CD4-positive, alpha-beta memory T cell (primary cell): ENCODE data around the gene SMOC1. TPM values are rescaled to one million over a fixed set of nuclear protein-coding genes. Genes with fewer than 3 reads are reported as not detected.

ENCODE experiments used
- CTCF ChIA-PET: fragments of 350-600 bp; sonication (Branson Sonifier 250); formaldehyde crosslinking; loops from one replicate; lab custom pipeline; 2021; ENCODE audit warnings: inconsistent platforms; ENCODE audit not compliant: partially characterized antibody; lab: Charles Lee
- POLR2A ChIA-PET: fragments of 350-600 bp; sonication (Branson Sonifier 250); formaldehyde crosslinking; loops from one replicate; lab custom pipeline; 2021; ENCODE audit not compliant: partially characterized antibody; lab: Charles Lee
- DNase-seq, 5 donors: peaks; one replicate each; pipeline versions ENCODE4 v3.0.0 to v3.0.0-alpha.2; 2020 to 2022; ENCODE audit warnings: mixed read lengths in 1 of 5
- H3K27ac ChIP-seq: one replicate; pipeline ENCODE4 v1.7.0; 2013; ENCODE audit warnings: low read depth, low read length
- H3K27me3 ChIP-seq: 2 replicates; pipeline ENCODE4 v1.7.0; 2013; ENCODE audit warnings: mild to moderate bottlenecking, low read length, moderate library complexity; ENCODE audit not compliant: insufficient read depth
- H3K36me3 ChIP-seq: 2 replicates; pipeline ENCODE4 v1.7.0; 2013; ENCODE audit warnings: mild to moderate bottlenecking, low read length, moderate library complexity; ENCODE audit not compliant: insufficient read depth
- H3K4me1 ChIP-seq: 2 replicates; pipeline ENCODE4 v1.7.0; 2013; ENCODE audit warnings: mild to moderate bottlenecking, low read length, moderate library complexity; ENCODE audit not compliant: insufficient read depth
- H3K4me3 ChIP-seq, 2 donors: one replicate each; pipeline ENCODE4 v1.7.0; 2013; ENCODE audit warnings: low read length in 2 of 2, mild to moderate bottlenecking in 1 of 2
- H3K9me3 ChIP-seq, 2 donors: one replicate each; pipeline ENCODE4 v1.7.0; 2013; ENCODE audit warnings: low read length in 2 of 2, control low read depth in 1 of 2; ENCODE audit not compliant: control insufficient read depth in 1 of 2
- H3K27ac Mint-ChIP-seq, 7 donors: one replicate each; pipeline ENCODE4 v1.8.0; 2020 to 2021; ENCODE audit warnings: mixed read lengths in 7 of 7, mild to moderate bottlenecking in 6 of 7, inconsistent platforms in 3 of 7, moderate library complexity in 3 of 7
- H3K27me3 Mint-ChIP-seq, 2 donors: one replicate each; pipeline ENCODE4 v1.8.0; 2020 to 2021; ENCODE audit warnings: mixed read lengths in 2 of 2
- H3K36me3 Mint-ChIP-seq, 2 donors: one replicate each; pipeline ENCODE4 v1.8.0; 2020 to 2021; ENCODE audit warnings: mixed read lengths in 2 of 2, inconsistent platforms in 1 of 2, mild to moderate bottlenecking in 1 of 2
- H3K4me1 Mint-ChIP-seq, 4 donors: one replicate each; pipeline ENCODE4 v1.8.0; 2020 to 2021; ENCODE audit warnings: mixed read lengths in 4 of 4, mild to moderate bottlenecking in 1 of 4
- H3K4me3 Mint-ChIP-seq, 8 donors: one replicate each; pipeline ENCODE4 v1.8.0; 2020 to 2021; ENCODE audit warnings: mixed read lengths in 8 of 8, mild to moderate bottlenecking in 7 of 8, moderate library complexity in 6 of 8, inconsistent platforms in 3 of 8
- H3K9me3 Mint-ChIP-seq, 8 donors: one replicate each; pipeline ENCODE4 v1.8.0; 2020 to 2021; ENCODE audit warnings: mixed read lengths in 8 of 8, mild to moderate bottlenecking in 5 of 8, inconsistent platforms in 3 of 8, moderate library complexity in 1 of 8
- intact Hi-C: fragments of 100-400 bp; cut with micrococcal nuclease; formaldehyde crosslinking; loops from one replicate; pipeline ENCODE4 v1.15.1; 2023
- polyA plus RNA-seq, 2 donors: library from polyadenylated mRNA; unstranded; fragments of 300-500 nt; fragmentation: Illumina TruSeq; gene quantifications; one replicate each; pipeline ENCODE4 v1.2.3, GENCODE V29; 2021
- total RNA-seq, 2 experiments: library from RNA; stranded (reverse); gene quantifications; one replicate each; pipeline ENCODE4 v1.2.3, GENCODE V29; 2021

SMOC1 gene
- total and polyA plus RNA-seq, 4 experiments from 2014 or later: not detected

DNA sequence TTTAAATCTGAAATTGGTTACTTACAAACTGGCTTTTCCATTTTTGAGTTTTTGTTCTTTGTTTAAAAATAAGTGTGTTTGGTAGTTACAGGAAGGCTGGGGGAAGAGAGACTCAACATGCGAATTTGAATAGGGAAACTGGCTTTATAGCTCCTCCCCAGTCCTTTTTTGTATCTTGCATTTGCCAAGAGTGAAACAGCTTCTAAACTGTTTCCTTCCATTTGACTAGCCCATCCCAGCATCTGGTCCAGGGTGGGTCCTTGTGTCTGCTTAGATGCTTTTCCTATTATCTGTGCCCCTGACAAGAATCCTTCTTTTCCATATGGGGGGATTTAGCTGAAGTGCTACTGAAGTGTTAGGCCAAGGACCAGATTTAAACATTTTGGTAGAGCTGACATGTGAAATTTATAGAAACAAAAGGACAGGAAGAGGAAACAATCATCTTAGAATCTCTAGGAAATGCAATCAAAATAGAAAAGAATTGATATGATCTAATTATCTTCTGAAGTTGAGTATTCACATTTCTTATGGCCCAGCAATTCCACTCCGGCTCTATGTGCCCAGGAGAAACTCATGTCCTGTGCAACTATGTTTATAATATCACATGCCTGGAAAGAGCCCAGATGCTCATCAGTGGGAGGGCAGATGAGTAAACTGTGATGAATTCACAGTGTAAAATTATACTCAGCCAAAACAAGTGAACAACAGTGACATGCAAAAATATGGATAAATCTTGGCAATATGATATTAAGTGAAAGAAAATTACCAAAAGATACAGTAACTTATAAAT, 7.4 kb downstream of the SMOC1 start:
- H3K9me3 ChIP-seq: no peaks in the 10 kb centered on the region
- no peaks in the 10 kb centered on the region for H3K27me3 ChIP-seq
- no peaks in the 10 kb centered on the region for H3K36me3 ChIP-seq
- H3K27ac ChIP-seq: no peak overlapping the region
- Mint-ChIP-seq H3K27ac (no peak overlapping the region), H3K27me3 (peaks cover 25 to 32% of the 10 kb centered on the region in 2 donors), H3K4me3 (no peak overlapping the region), H3K9me3 (peaks cover 0 to 4% (median 0%) of the 10 kb centered on the region in 8 donors), H3K36me3 (no peaks in the 10 kb centered on the region), H3K4me1 (no peaks in the 10 kb centered on the region)
- intact Hi-C loops: no loop called here
- H3K4me1 ChIP-seq: no peaks in the 10 kb centered on the region
- CTCF ChIA-PET: no interaction called here
- POLR2A ChIA-PET: no interaction called here
- H3K4me3 ChIP-seq: no peak overlapping the region
- no peak for DNase-seq

GRCh38 chr14:69887740-69888657, 8.8 kb downstream of the SMOC1 start:
- no peak for DNase-seq
- no peak overlapping the region for H3K4me3 Mint-ChIP-seq
- H3K36me3 ChIP-seq: no peaks in the 10 kb centered on the region
- H3K9me3 ChIP-seq: no peaks in the 10 kb centered on the region
- no peaks in the 10 kb centered on the region for H3K4me1 ChIP-seq
- no peaks in the 10 kb centered on the region for H3K4me1 Mint-ChIP-seq
- H3K9me3 Mint-ChIP-seq: peaks cover 0 to 4% (median 0%) of the 10 kb centered on the region in 8 donors
- H3K27me3 ChIP-seq: no peaks in the 10 kb centered on the region
- ChIA-PET CTCF (no interaction called here), POLR2A (no interaction called here)
- intact Hi-C loops: no loop called here
- H3K36me3 Mint-ChIP-seq: no peaks in the 10 kb centered on the region
- H3K27me3 Mint-ChIP-seq: peaks cover 18 to 28% of the 10 kb centered on the region in 2 donors
- H3K27ac Mint-ChIP-seq: peak overlapping the region in 1 of 7 donors; percentile 33
- no peak overlapping the region for H3K4me3 ChIP-seq
- H3K27ac ChIP-seq: no peak overlapping the region

GRCh38 chr14:69891422-69891821, 12.2 kb downstream of the SMOC1 start:
- H3K4me3 Mint-ChIP-seq: no peak overlapping the region
- CTCF ChIA-PET: no interaction called here

GRCh38 chr14:69895109-69895508, 15.9 kb downstream of the SMOC1 start:
- Mint-ChIP-seq H3K4me3 (no peak overlapping the region), H3K4me1 (no peaks in the 10 kb centered on the region), H3K27me3 (peaks cover 13 to 24% of the 10 kb centered on the region in 2 donors), H3K36me3 (no peaks in the 10 kb centered on the region), H3K27ac (no peak overlapping the region), H3K9me3 (peaks cover 0 to 35% (median 24%) of the 10 kb centered on the region in 8 donors)
- H3K36me3 ChIP-seq: no peaks in the 10 kb centered on the region
- ChIA-PET CTCF (no interaction called here), POLR2A (no interaction called here)
- no peaks in the 10 kb centered on the region for H3K27me3 ChIP-seq
- H3K27ac ChIP-seq: no peak overlapping the region
- H3K9me3 ChIP-seq: no peaks in the 10 kb centered on the region
- no peaks in the 10 kb centered on the region for H3K4me1 ChIP-seq
- no peak for DNase-seq
- intact Hi-C loops: no loop called here
- H3K4me3 ChIP-seq: no peak overlapping the region

More at GRCh38 chr14:69891422-69891821, 12.2 kb downstream of the SMOC1 start:
- H3K9me3 Mint-ChIP-seq: peaks cover 0 to 7% (median 4%) of the 10 kb centered on the region in 8 donors
- Histone ChIP-seq H3K27me3 (no peaks in the 10 kb centered on the region), H3K27ac (no peak overlapping the region), H3K9me3 (no peaks in the 10 kb centered on the region), H3K4me3 (no peak overlapping the region), H3K36me3 (no peaks in the 10 kb centered on the region), H3K4me1 (no peaks in the 10 kb centered on the region)
- H3K4me1 Mint-ChIP-seq: no peaks in the 10 kb centered on the region
- no peak for DNase-seq
- no peak overlapping the region for H3K27ac Mint-ChIP-seq
- H3K36me3 Mint-ChIP-seq: no peaks in the 10 kb centered on the region
- intact Hi-C loops: no loop called here
- H3K27me3 Mint-ChIP-seq: peaks cover 21 to 31% of the 10 kb centered on the region in 2 donors
- POLR2A ChIA-PET: no interaction called here

- peaks cover 0 to 35% (median 26%) of the 10 kb centered on the region in 8 donors for H3K9me3 Mint-ChIP-seq
- ChIA-PET POLR2A (no interaction called here), CTCF (interaction anchor here (1.1 kb wide), 1 partner anchor 18 kb away, joined by 3 read pairs; no protein-coding TSS in a partner anchor)
- no peak overlapping the region for H3K4me3 Mint-ChIP-seq
- intact Hi-C loops: no loop called here
- no peaks in the 10 kb centered on the region for H3K36me3 Mint-ChIP-seq
- no peak overlapping the region for H3K27ac Mint-ChIP-seq
- H3K4me1 ChIP-seq: no peaks in the 10 kb centered on the region
- no peaks in the 10 kb centered on the region for H3K9me3 ChIP-seq
- DNase-seq: no peak
- no peak overlapping the region for H3K27ac ChIP-seq
- H3K36me3 ChIP-seq: no peaks in the 10 kb centered on the region
- H3K4me1 Mint-ChIP-seq: no peaks in the 10 kb centered on the region
- H3K27me3 Mint-ChIP-seq: peaks cover 15 to 24% of the 10 kb centered on the region in 2 donors
- no peak overlapping the region for H3K4me3 ChIP-seq
- no peaks in the 10 kb centered on the region for H3K27me3 ChIP-seq
Observed at GRCh38 chr14:69896080-69896479, 16.9 kb downstream of the SMOC1 start.

GRCh38 chr14:69896972-69897371, 17.8 kb downstream of the SMOC1 start:
- no peak overlapping the region for H3K27ac Mint-ChIP-seq
- no peaks in the 10 kb centered on the region for H3K9me3 ChIP-seq
- no peak for DNase-seq
- H3K4me1 ChIP-seq: no peaks in the 10 kb centered on the region
- peaks cover 17 to 22% of the 10 kb centered on the region in 2 donors for H3K27me3 Mint-ChIP-seq
- POLR2A ChIA-PET: no interaction called here
- CTCF ChIA-PET: interaction anchor here (1.1 kb wide), 1 partner anchor 17 kb away, joined by 3 read pairs; no protein-coding TSS in a partner anchor
- no peaks in the 10 kb centered on the region for H3K4me1 Mint-ChIP-seq
- intact Hi-C loops: no loop called here
- H3K36me3 ChIP-seq: no peaks in the 10 kb centered on the region
- no peak overlapping the region for H3K27ac ChIP-seq
- H3K4me3 Mint-ChIP-seq: no peak overlapping the region
- H3K4me3 ChIP-seq: no peak overlapping the region
- H3K27me3 ChIP-seq: no peaks in the 10 kb centered on the region
- no peaks in the 10 kb centered on the region for H3K36me3 Mint-ChIP-seq
- H3K9me3 Mint-ChIP-seq: peaks cover 0 to 35% (median 26%) of the 10 kb centered on the region in 8 donors

GRCh38 chr14:69900603-69901002, 21.4 kb downstream of the SMOC1 start:
- DNase-seq: no peak
- Mint-ChIP-seq H3K4me1 (no peaks in the 10 kb centered on the region), H3K9me3 (peaks cover 0 to 35% (median 26%) of the 10 kb centered on the region in 8 donors), H3K27me3 (peaks cover 0 to 5% of the 10 kb centered on the region in 2 donors), H3K36me3 (no peaks in the 10 kb centered on the region), H3K27ac (no peak overlapping the region), H3K4me3 (no peak overlapping the region)
- no peak overlapping the region for H3K4me3 ChIP-seq
- no peaks in the 10 kb centered on the region for H3K27me3 ChIP-seq
- CTCF ChIA-PET: no interaction called here
- H3K9me3 ChIP-seq: no peaks in the 10 kb centered on the region
- H3K27ac ChIP-seq: no peak overlapping the region
- POLR2A ChIA-PET: no interaction called here
- no peaks in the 10 kb centered on the region for H3K4me1 ChIP-seq
- intact Hi-C loops: no loop called here
- H3K36me3 ChIP-seq: no peaks in the 10 kb centered on the region
